Measurements from ENCODE around the gene PPP2CA. TPM values are rescaled to one million over a fixed set of nuclear protein-coding genes. Genes with fewer than 3 reads are reported as not detected.
A peak's percentile ranks its signal among the peaks of the same experiment; 100 is the strongest.

PPP2CA gene
- total and polyA plus RNA-seq, 9 of the 15 experiments (the other 6 are each of a cell fraction or from before 2014, with no cell fraction given): 23.0 to 257 (median 109) TPM

GRCh38 chr5:134247428-134248224, 21.8 kb upstream of the PPP2CA start:
- peak in 1 of 4 experiments; percentile 15 for DNase-seq (ENCODE audit: extremely low read depth in 1 of 4, low spot score in 3 of 4)
- POLR2A ChIA-PET: interaction anchor here (0.6 to 1.9 kb wide), 8 partner anchors 9 to 33 kb away, joined by 3 to 16 read pairs (median 3); no protein-coding TSS in a partner anchor
- peaks cover 5 to 10% of the 10 kb centered on the region in 2 experiments; a peak in 4 of 5 replicates for H3K4me1 ChIP-seq (replicated peaks in 1 of 2; ENCODE audit: control insufficient read depth in 2 of 2, insufficient read depth in 2 of 2, low read length in 2 of 2)

More at GRCh38 chr5:134247428-134248224, 21.8 kb upstream of the PPP2CA start:
- no peaks in the 10 kb centered on the region for H3K9me1 ChIP-seq (ENCODE audit: control insufficient read depth, insufficient read depth, low read length)
- ATAC-seq: peak; percentile 48
- no TSS peak for BruUV-seq (replicated peaks)
- H3K9ac ChIP-seq (ENCODE audit: insufficient read depth in 1 of 2, low read depth in 2 of 2, low read length in 2 of 2): no peak overlapping the region
- no peak overlapping the region for H3K27ac ChIP-seq (ENCODE audit: extremely low read depth, low read depth, low read length)
- H3K9me3 ChIP-seq (replicated peaks; ENCODE audit: control insufficient read depth, insufficient read depth, low read depth, low read length): no peaks in the 10 kb centered on the region
- no peaks in the 10 kb centered on the region for H3K27me3 ChIP-seq (ENCODE audit: control insufficient read depth in 2 of 2, insufficient read depth in 2 of 2, low read length in 2 of 2)
- H3K36me3 ChIP-seq (ENCODE audit: control insufficient read depth, insufficient read depth, low read length): no peaks in the 10 kb centered on the region
- in situ Hi-C loops (cut with MboI) (no loop called here), intact Hi-C loops (cut with micrococcal nuclease) (loop anchor here (2.0 kb wide), 1 partner anchor 21 kb away; the partner anchor contains the start of gene PPP2CA)
- CTCF ChIA-PET (ENCODE audit: low intra/inter-chr PET ratio): no interaction called here
- 56% methylated on average over 6 of the region's 6 CpGs for WGBS (ENCODE audit: insufficient coverage, low coverage, missing lambda C conversion rate)
- H3K4me2 ChIP-seq (ENCODE audit: insufficient read depth, low read length): no peak overlapping the region
- no peak overlapping the region for H3K4me3 ChIP-seq
- no peak overlapping the region; the same call in 1 of the 2 replicates for H2AFZ ChIP-seq (ENCODE audit: low read depth, low read length)
- H3K79me2 ChIP-seq (ENCODE audit: control insufficient read depth, insufficient read depth, low read length): no peaks in the 10 kb centered on the region
- H4K20me1 ChIP-seq (replicated peaks; ENCODE audit: control insufficient read depth, insufficient read depth, low read length): no peaks in the 10 kb centered on the region
- TF ChIP-seq C11orf30 (IDR thresholded peaks at IDR 0.05; ENCODE audit: low read depth) (peak; percentile 18; the same call in 1 of the 2 replicates), MAFG (tag; conservative IDR thresholded peaks at IDR 0.05) (0 out of 2 replicates have a peak, but pooled peaks have one; percentile 15), CEBPG (CRISPR knock-in tag; IDR thresholded peaks at IDR 0.05) (no peak), CEBPG (tag; conservative IDR thresholded peaks at IDR 0.05 in 1 of 2, IDR thresholded peaks at IDR 0.05 in 1 of 2) (peak; percentile 25 to 87; a peak in 2 of 4 replicates), NR2C2 (CRISPR knock-in tag; IDR thresholded peaks at IDR 0.05) (no peak), NR2C2 (tag; IDR thresholded peaks at IDR 0.05) (no peak), FOSL1 (tag; conservative IDR thresholded peaks at IDR 0.05) (peak; percentile 63), ETV1 (tag; conservative IDR thresholded peaks at IDR 0.05; ENCODE audit: low read depth) (0 out of 2 replicates have a peak, but pooled peaks have one; percentile 12), ZNF23 (CRISPR knock-in tag; IDR thresholded peaks at IDR 0.05) (no peak), CEBPB (tag; IDR thresholded peaks at IDR 0.05) (peak; percentile 80), YY1 (IDR thresholded peaks at IDR 0.05; ENCODE audit: borderline replicate concordance in 1 of 3, control insufficient read depth in 1 of 3, extremely low read depth in 1 of 3, insufficient read depth in 3 of 3, insufficient read length in 1 of 3, insufficient replicate concordance in 2 of 3, low read depth in 1 of 3, low read length in 2 of 3) (no peak), ATF3 (IDR thresholded peaks at IDR 0.05) (peak; percentile 29; the same call in 1 of the 2 replicates), ATF3 (CRISPR knock-in tag; conservative IDR thresholded peaks at IDR 0.05) (no peak)
- FAIRE-seq: no peak

Data from K562 (cell line).